Lower lobe of right lung (tissue), 2 donors: ENCODE measurements around the gene FBXO38. TPM values are rescaled to one million over a fixed set of nuclear protein-coding genes. Genes with fewer than 3 reads are reported as not detected.

Experiments
- ATAC-seq, 2 donors: fragments of 200-7000 bp; cut with Tn5 transposase; one replicate each; pipeline ENCODE4 v1.9.1; 2020 to 2022; ENCODE audit warnings: mild to moderate bottlenecking in 2 of 2, moderate library complexity in 2 of 2
- DNase-seq: peaks from one replicate; pipeline ENCODE4 v3.0.0-alpha.2; 2020
- H3K27ac ChIP-seq: fragments of 200-600 bp; one replicate; pipeline ENCODE4 v1.8.0; 2022
- H3K27me3 ChIP-seq: fragments of 200-600 bp; one replicate; pipeline ENCODE4 v1.8.0; 2022; ENCODE audit warnings: low read depth
- H3K36me3 ChIP-seq: fragments of 200-600 bp; one replicate; pipeline ENCODE4 v1.8.0; 2022; ENCODE audit warnings: mild to moderate bottlenecking
- H3K4me1 ChIP-seq: fragments of 200-600 bp; one replicate; pipeline ENCODE4 v1.8.0; 2022
- H3K4me3 ChIP-seq: fragments of 200-600 bp; one replicate; pipeline ENCODE4 v1.8.0; 2022; ENCODE audit warnings: mild to moderate bottlenecking
- H3K9me3 ChIP-seq: fragments of 200-600 bp; one replicate; pipeline ENCODE4 v1.8.0; 2022
- intact Hi-C: fragments of 100-400 bp; cut with DNase I; formaldehyde crosslinking; loops from one replicate; pipeline ENCODE4 v1.11.0; 2022
- total RNA-seq: library from RNA; stranded (reverse); fragmentation: NEBNext Ultra II Directional; extraction: Animal tissue kit (Norgen Biotek cat#: 25700); gene quantifications from one replicate; pipeline ENCODE4 v1.2.1, GENCODE V29; 2021
- TF ChIP-seq, protein P1 (sequence below): fragments of 200-600 bp; IDR thresholded peaks from one replicate; pipeline ENCODE4 v1.8.0; 2022; ENCODE audit warnings: antibody characterized with exemption, mild to moderate bottlenecking
- donor health status: DM: no; HTN: yes; CAD: no; lungs with severe emphysema.

FBXO38 gene
- total RNA-seq, 1 donor from 2014 or later: 72.9 TPM

DNA sequence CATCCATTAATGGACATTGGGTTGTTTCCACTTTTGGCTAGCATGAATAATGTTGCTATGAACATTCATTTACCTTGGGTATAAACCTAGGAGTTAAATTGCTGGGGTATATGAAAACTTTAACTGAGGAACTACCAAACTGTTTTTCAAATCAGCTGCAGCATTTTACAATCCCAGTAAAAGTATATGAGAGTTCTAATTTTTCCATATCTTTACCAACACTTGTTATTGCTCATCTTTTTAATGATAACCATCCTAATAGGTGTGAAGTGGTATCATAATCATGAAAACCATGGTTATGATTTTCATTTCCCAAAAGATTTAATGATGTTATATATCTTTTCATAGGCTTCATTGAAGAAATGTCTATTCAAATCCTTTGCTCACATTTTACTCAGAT is 15.5 kb upstream of the FBXO38 start:
- H3K27ac ChIP-seq: no peak overlapping the region
- TF ChIP-seq, protein P1, sequence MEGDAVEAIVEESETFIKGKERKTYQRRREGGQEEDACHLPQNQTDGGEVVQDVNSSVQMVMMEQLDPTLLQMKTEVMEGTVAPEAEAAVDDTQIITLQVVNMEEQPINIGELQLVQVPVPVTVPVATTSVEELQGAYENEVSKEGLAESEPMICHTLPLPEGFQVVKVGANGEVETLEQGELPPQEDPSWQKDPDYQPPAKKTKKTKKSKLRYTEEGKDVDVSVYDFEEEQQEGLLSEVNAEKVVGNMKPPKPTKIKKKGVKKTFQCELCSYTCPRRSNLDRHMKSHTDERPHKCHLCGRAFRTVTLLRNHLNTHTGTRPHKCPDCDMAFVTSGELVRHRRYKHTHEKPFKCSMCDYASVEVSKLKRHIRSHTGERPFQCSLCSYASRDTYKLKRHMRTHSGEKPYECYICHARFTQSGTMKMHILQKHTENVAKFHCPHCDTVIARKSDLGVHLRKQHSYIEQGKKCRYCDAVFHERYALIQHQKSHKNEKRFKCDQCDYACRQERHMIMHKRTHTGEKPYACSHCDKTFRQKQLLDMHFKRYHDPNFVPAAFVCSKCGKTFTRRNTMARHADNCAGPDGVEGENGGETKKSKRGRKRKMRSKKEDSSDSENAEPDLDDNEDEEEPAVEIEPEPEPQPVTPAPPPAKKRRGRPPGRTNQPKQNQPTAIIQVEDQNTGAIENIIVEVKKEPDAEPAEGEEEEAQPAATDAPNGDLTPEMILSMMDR: no peak
- H3K4me1 ChIP-seq: no peaks in the 10 kb centered on the region
- no peaks in the 10 kb centered on the region for H3K36me3 ChIP-seq
- DNase-seq (no peak), ATAC-seq (no peak)
- no peak overlapping the region for H3K4me3 ChIP-seq
- H3K27me3 ChIP-seq: no peaks in the 10 kb centered on the region
- no peaks in the 10 kb centered on the region for H3K9me3 ChIP-seq
- intact Hi-C loops: no loop called here

DNA sequence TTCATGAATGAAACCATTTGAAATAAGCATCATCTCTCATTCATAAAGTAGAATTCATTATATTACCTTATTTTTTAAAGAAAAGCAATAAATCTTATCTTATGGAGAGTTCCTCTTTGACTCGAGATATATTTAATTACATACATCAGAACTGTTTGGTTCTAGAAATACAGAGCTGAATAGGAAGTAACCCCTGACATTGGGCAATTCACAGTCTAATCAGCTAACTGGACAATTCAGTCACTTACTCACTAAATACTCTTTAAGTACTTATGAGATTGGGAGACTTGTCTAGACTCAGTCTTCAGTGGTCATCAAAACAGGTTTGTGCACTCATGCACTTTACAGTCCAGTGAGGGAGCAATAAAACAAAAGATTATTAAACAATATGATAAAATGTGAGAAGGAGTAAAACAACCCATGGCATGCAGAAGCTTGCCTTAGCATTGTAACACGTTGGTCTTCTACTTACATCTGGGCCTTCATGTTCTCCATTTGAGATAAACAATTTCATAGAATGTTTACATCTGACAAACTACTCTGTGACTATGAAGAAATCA is 11.5 kb upstream of the FBXO38 start:
- Histone ChIP-seq H3K4me3 (no peak overlapping the region), H3K36me3 (no peaks in the 10 kb centered on the region), H3K27me3 (no peaks in the 10 kb centered on the region), H3K9me3 (no peaks in the 10 kb centered on the region), H3K27ac (no peak overlapping the region), H3K4me1 (no peaks in the 10 kb centered on the region)
- intact Hi-C loops: no loop called here
- DNase-seq: no peak
- TF ChIP-seq, protein P1: no peak
- no peak for ATAC-seq

DNA sequence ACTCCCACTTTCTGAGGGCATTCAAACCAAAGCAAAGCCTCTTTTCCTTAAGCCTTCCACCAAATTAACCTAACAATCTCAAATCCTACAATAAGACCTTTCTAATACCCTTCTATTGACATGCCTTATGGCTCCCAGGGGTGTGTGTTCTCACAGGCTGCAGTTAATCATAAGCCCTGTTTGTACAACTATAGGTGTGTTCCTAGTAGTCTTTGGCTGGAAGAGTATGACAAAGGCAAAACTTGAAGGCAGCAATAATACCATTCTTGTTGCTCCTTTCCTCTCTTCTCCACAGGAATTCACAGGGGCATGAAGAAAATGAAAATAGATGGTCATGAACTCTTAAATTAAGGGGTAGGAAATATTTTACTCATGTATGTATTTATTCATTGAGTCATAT is 10.9 kb upstream of the FBXO38 start:
- intact Hi-C loops: no loop called here
- no peaks in the 10 kb centered on the region for H3K4me1 ChIP-seq
- DNase-seq: no peak

DNA sequence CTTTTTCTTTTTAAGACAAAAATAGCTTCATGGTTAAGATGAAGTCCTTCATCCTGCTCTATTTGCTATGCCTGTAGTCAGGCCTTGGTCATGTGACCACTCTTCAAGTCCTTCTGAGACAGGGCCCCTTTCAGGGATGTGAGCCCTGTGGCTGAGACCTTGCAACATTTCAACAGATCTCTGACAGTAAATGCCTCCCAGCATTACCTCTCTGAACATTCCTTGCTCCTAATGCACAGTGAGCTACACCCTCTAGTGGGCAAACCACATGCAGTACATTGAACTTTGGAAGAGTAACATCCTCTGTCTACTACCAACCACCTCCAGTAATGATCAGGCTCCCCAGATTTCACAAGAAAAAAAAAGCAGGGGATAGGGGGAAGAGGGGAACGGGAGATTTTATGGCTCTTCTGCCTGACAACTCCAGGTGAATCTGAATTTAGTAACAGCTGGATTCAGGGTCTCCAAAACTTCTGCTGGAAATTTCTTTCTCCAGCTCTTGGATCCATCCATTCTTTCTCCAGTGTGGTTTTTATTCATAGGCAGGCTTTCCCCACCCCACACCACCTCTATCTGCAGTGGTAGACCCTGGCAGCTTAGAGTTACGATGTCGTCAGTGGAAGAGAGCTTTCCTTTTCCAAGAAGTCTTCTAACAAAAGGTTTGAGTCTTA is 8.9 kb upstream of the FBXO38 start:
- no peaks in the 10 kb centered on the region for H3K9me3 ChIP-seq
- ATAC-seq (peak; percentile 86 to 91), DNase-seq (peak; percentile 41)
- TF ChIP-seq, protein P1: peak; percentile 71
- no peaks in the 10 kb centered on the region for H3K27me3 ChIP-seq
- H3K27ac ChIP-seq: no peak overlapping the region
- intact Hi-C loops: no loop called here
- no peaks in the 10 kb centered on the region for H3K4me1 ChIP-seq
- no peak overlapping the region for H3K4me3 ChIP-seq
- H3K36me3 ChIP-seq: no peaks in the 10 kb centered on the region

More for the DNA sequence above, 10.9 kb upstream of the FBXO38 start:
- Histone ChIP-seq H3K27ac (no peak overlapping the region), H3K36me3 (no peaks in the 10 kb centered on the region), H3K9me3 (no peaks in the 10 kb centered on the region), H3K27me3 (no peaks in the 10 kb centered on the region), H3K4me3 (no peak overlapping the region)
- ATAC-seq: no peak
- TF ChIP-seq, protein P1: no peak

DNA sequence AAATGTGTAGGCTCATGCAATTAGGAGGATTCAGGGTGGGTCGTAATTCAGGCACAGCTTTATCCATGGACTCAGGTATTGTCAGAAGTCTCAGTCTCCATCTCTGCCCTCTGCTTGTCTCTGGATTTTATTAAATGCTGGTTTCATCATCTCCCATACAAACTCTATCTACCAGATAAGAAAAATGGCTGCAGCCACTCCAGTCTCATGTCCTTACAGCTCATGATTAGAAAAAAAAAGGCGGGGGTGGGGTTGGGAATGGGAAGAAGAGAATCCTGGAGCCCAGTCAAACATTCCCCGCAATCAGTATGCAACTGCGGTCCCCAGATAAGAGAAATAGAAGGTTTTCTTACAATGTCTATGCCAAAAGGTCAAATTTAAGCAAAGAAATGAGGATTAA is 7.6 kb upstream of the FBXO38 start:
- TF ChIP-seq, protein P1: no peak
- Histone ChIP-seq H3K27me3 (no peaks in the 10 kb centered on the region), H3K9me3 (no peaks in the 10 kb centered on the region), H3K27ac (no peak overlapping the region), H3K4me3 (no peak overlapping the region), H3K36me3 (no peaks in the 10 kb centered on the region), H3K4me1 (no peaks in the 10 kb centered on the region)
- ATAC-seq: no peak
- no peak for DNase-seq
- intact Hi-C loops: no loop called here
